B cell (primary cell): ENCODE measurements around the gene ARHGAP26. TPM values are rescaled to one million over a fixed set of nuclear protein-coding genes. Genes with fewer than 3 reads are reported as not detected.

Experiments
- ATAC-seq: fragments of 200-7000 bp; cut with Tn5 transposase; one replicate; pipeline ENCODE4 v1.10.0; 2021; ENCODE audit warnings: low read depth, mild to moderate bottlenecking, moderate number of reproducible peaks, moderate library complexity
- CTCF ChIA-PET: fragments of 350-600 bp; sonication (Branson Sonifier 250); formaldehyde crosslinking; loops from one replicate; lab custom pipeline; 2021; ENCODE audit warnings: antibody characterized with exemption, inconsistent platforms; lab: Charles Lee
- POLR2A ChIA-PET: fragments of 350-600 bp; sonication (Branson Sonifier 250); formaldehyde crosslinking; loops from one replicate; lab custom pipeline; 2021; ENCODE audit warnings: antibody characterized with exemption; lab: Charles Lee
- DNase-seq: peaks from one replicate; pipeline ENCODE4 v3.0.0; 2013
- H2AFZ ChIP-seq: 2 replicates; pipeline ENCODE4 v1.6.1; 2012; ENCODE audit warnings: mild to moderate bottlenecking, low read depth, low read length; ENCODE audit not compliant: insufficient read depth, poor library complexity, severe bottlenecking
- H3K27ac ChIP-seq, 2 donors: 1 replicate in 1 of 2; 2 replicates in 1 of 2; pipeline ENCODE4 v1.5.1; 2012 to 2013; ENCODE audit warnings: low read length in 2 of 2, mild to moderate bottlenecking in 2 of 2, moderate library complexity in 1 of 2
- H3K27me3 ChIP-seq, 4 experiments: fragments of 200-600 bp in 1 of 4; sonication (generic) in 1 of 4; replicated peaks in 1 of 4; 1 replicate in 2 of 4; 2 replicates in 2 of 4; pipeline versions ENCODE4 v1.6.1 to v1.7.0; 2013 to 2016; ENCODE audit warnings: low read length in 3 of 4, mild to moderate bottlenecking in 2 of 4, mixed read lengths in 1 of 4, moderate library complexity in 1 of 4; ENCODE audit not compliant: insufficient read depth in 4 of 4, control insufficient read depth in 3 of 4; ENCODE audit errors: control extremely low read depth in 1 of 4
- H3K36me3 ChIP-seq, 2 experiments: replicated peaks in 1 of 2; 1 replicate in 1 of 2; 2 replicates in 1 of 2; pipeline versions ENCODE4 v1.6.1 to v1.7.1; 2013; ENCODE audit warnings: low read length in 1 of 2; ENCODE audit not compliant: insufficient read depth in 2 of 2, control insufficient read depth in 1 of 2; ENCODE audit errors: control extremely low read depth in 1 of 2, extremely low read depth in 1 of 2
- H3K4me1 ChIP-seq, 2 donors: fragments of 200-600 bp in 1 of 2; sonication (generic) in 1 of 2; 1 replicate in 1 of 2; 2 replicates in 1 of 2; pipeline versions ENCODE4 v1.5.1 to v1.6.1; 2013 to 2017; ENCODE audit warnings: low read length in 2 of 2; ENCODE audit not compliant: control insufficient read depth in 2 of 2, insufficient read depth in 2 of 2
- H3K4me2 ChIP-seq: replicated peaks from 2 replicates; pipeline ENCODE3; 2012; ENCODE audit warnings: mild to moderate bottlenecking, low read depth, low read length; ENCODE audit not compliant: poor library complexity, severe bottlenecking
- H3K4me3 ChIP-seq, 5 experiments: fragments of 200-600 bp in 1 of 5; sonication (generic) in 1 of 5; 1 replicate in 3 of 5; 2 replicates in 2 of 5; pipeline versions ENCODE4 v1.5.1 to v1.7.0; 2011 to 2016; ENCODE audit warnings: low read length in 4 of 5, mild to moderate bottlenecking in 4 of 5, low read depth in 2 of 5, control low read depth in 1 of 5, moderate library complexity in 1 of 5; ENCODE audit not compliant: insufficient read depth in 1 of 5; ENCODE audit errors: control extremely low read depth in 1 of 5, extremely low read depth in 1 of 5
- H3K79me2 ChIP-seq: fragments of 200-600 bp; sonication (generic); one replicate; pipeline ENCODE4 v1.6.0; 2016; ENCODE audit warnings: low read length; ENCODE audit not compliant: control insufficient read depth, insufficient read depth
- H3K9ac ChIP-seq: fragments of 200-600 bp; sonication (generic); 2 replicates; pipeline ENCODE4 v1.6.1; 2017; ENCODE audit warnings: mild to moderate bottlenecking, low read length, moderate library complexity
- H3K9me3 ChIP-seq, 3 donors: one replicate each; pipeline versions ENCODE4 v1.6.1 to v1.7.1; 2013; ENCODE audit warnings: low read length in 2 of 3; ENCODE audit not compliant: control insufficient read depth in 2 of 3, insufficient read depth in 1 of 3; ENCODE audit errors: control extremely low read depth in 1 of 3
- H4K20me1 ChIP-seq: 2 replicates; pipeline ENCODE4 v1.6.0; 2012; ENCODE audit warnings: mild to moderate bottlenecking, low read length; ENCODE audit not compliant: insufficient read depth, control insufficient read depth, poor library complexity, severe bottlenecking
- H3K27ac Mint-ChIP-seq: one replicate; pipeline ENCODE4 v1.8.0; 2021; ENCODE audit warnings: mixed read lengths
- H3K27me3 Mint-ChIP-seq: one replicate; pipeline ENCODE4 v1.8.0; 2021; ENCODE audit warnings: mixed read lengths
- H3K4me1 Mint-ChIP-seq: one replicate; pipeline ENCODE4 v1.8.0; 2021; ENCODE audit warnings: mixed read lengths
- H3K4me3 Mint-ChIP-seq: one replicate; pipeline ENCODE4 v1.8.0; 2021; ENCODE audit warnings: mixed read lengths
- H3K9me3 Mint-ChIP-seq: one replicate; pipeline ENCODE4 v1.8.0; 2022; ENCODE audit warnings: mixed read lengths; ENCODE audit not compliant: insufficient read depth
- CTCF ChIP-seq: fragments of 200-600 bp; IDR thresholded peaks from one replicate; pipeline ENCODE4 v1.8.0; 2022; ENCODE audit warnings: antibody characterized with exemption, mild to moderate bottlenecking
- EZH2 ChIP-seq: IDR thresholded peaks from 2 replicates; pipeline ENCODE4 v1.6.1; 2012; ENCODE audit warnings: borderline replicate concordance, low read depth, mild to moderate bottlenecking, moderate library complexity, low read length; ENCODE audit not compliant: insufficient read depth, poor library complexity, severe bottlenecking
- WGBS: methylation state at CpG from one replicate; pipeline ENCODE4 v1.1.5; 2013; ENCODE audit warnings: missing lambda C conversion rate; ENCODE audit not compliant: insufficient coverage; 5-methylcytosine and 5-hydroxymethylcytosine counted together
- intact Hi-C: fragments of 100-400 bp; cut with micrococcal nuclease; formaldehyde crosslinking; loops from one replicate; pipeline ENCODE4 v1.10.0; 2022
- polyA plus RNA-seq: library from polyadenylated mRNA; depleted of rRNA; stranded (reverse); fragments of >200 nt; gene quantifications from 2 replicates; pipeline ENCODE4 v1.2.3, GENCODE V29; 2012
- total RNA-seq, 2 donors: library from RNA; stranded (reverse); fragments of 120-200 nt in 1 of 2; gene quantifications; 1 replicate in 1 of 2; 2 replicates in 1 of 2; pipeline versions ENCODE4 v1.2.3 to v1.2.4, GENCODE V29; 2013 to 2022

The ARHGAP26 gene
- total and polyA plus RNA-seq, 2 donors (not counting 1 experiment from before 2014, with no cell fraction given): 1.8 to 22.5 TPM

GRCh38 chr5:142894315-142894714 is 124.1 kb downstream of the ARHGAP26 start:
- no peaks in the 10 kb centered on the region for H3K27me3 ChIP-seq
- WGBS: 100% methylated on average over 1 of the region's 2 CpGs
- DNase-seq (no peak), ATAC-seq (no peak)
- ChIA-PET CTCF (no interaction called here), POLR2A (no interaction called here)
- no peaks in the 10 kb centered on the region for H3K79me2 ChIP-seq
- no peaks in the 10 kb centered on the region for H3K4me1 ChIP-seq
- H3K9me3 Mint-ChIP-seq: no peaks in the 10 kb centered on the region
- H3K27me3 Mint-ChIP-seq: no peaks in the 10 kb centered on the region
- H3K4me3 ChIP-seq: no peak overlapping the region
- no peak overlapping the region for H3K4me2 ChIP-seq
- H3K27ac ChIP-seq: no peak overlapping the region
- no peaks in the 10 kb centered on the region for H3K9me3 ChIP-seq
- peaks cover 0 to 7% of the 10 kb centered on the region in 2 experiments for H3K36me3 ChIP-seq
- no peak overlapping the region for H2AFZ ChIP-seq
- intact Hi-C loops: no loop called here
- no peak overlapping the region for H3K27ac Mint-ChIP-seq
- no peak for TF ChIP-seq EZH2
- no peak for TF ChIP-seq CTCF
- no peaks in the 10 kb centered on the region for H3K4me1 Mint-ChIP-seq
- H4K20me1 ChIP-seq: no peaks in the 10 kb centered on the region
- H3K9ac ChIP-seq: no peak overlapping the region
- H3K4me3 Mint-ChIP-seq: no peak overlapping the region

- H3K4me2 ChIP-seq: no peak overlapping the region
- TF ChIP-seq CTCF (no peak), EZH2 (no peak)
- H3K4me3 Mint-ChIP-seq: no peak overlapping the region
- H3K4me3 ChIP-seq: no peak overlapping the region
- no CpG with 5 or more reads among the region's 1 CpG for WGBS
- no peak overlapping the region for H3K27ac ChIP-seq
- no peak overlapping the region for H3K27ac Mint-ChIP-seq
- H3K36me3 ChIP-seq: peaks cover 0 to 7% of the 10 kb centered on the region in 2 experiments
- no peaks in the 10 kb centered on the region for H3K79me2 ChIP-seq
- ATAC-seq: no peak
- H3K27me3 Mint-ChIP-seq: no peaks in the 10 kb centered on the region
- no peaks in the 10 kb centered on the region for H3K9me3 ChIP-seq
- ChIA-PET CTCF (interaction anchor here (1.0 kb wide), 1 partner anchor 10 kb away, joined by 3 read pairs; no protein-coding TSS in a partner anchor), POLR2A (no interaction called here)
- no peak for DNase-seq
- H3K27me3 ChIP-seq: no peaks in the 10 kb centered on the region
- no peaks in the 10 kb centered on the region for H3K4me1 ChIP-seq
- no peak overlapping the region for H2AFZ ChIP-seq
- no peaks in the 10 kb centered on the region for H3K9me3 Mint-ChIP-seq
- intact Hi-C loops: no loop called here
- H3K9ac ChIP-seq: no peak overlapping the region
- H3K4me1 Mint-ChIP-seq: no peaks in the 10 kb centered on the region
- no peaks in the 10 kb centered on the region for H4K20me1 ChIP-seq
These were observed 124.6 kb downstream of the ARHGAP26 start for GRCh38 chr5:142894749-142895148.
